ENCODE data around the gene BACE1.

DNA sequence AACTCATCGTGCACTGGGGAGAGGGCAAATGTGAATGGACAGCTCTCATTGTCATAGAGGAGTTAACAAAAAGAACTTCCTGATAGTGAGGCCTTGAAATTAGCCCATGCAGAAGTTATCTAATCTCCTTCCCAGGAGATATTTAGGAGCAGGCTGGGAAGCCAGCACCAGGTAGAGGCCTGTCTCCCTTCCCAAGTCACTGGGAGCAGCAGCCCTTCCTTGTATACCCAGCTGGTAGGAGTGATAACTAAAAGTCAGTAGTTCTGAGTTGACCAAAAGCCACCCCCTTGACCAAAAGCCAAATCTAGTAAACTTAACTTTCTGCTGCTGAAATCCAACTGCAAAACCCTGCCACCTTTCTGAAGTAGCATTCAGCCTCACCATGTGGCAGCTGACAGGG lies 26.3 kb downstream of the BACE1 start:
- TF ChIP-seq EZH2 (IDR thresholded peaks at IDR 0.05) (no peak), POLR2AphosphoS5 (IDR thresholded peaks at IDR 0.05; ENCODE audit: borderline replicate concordance, low read depth, low read length) (no peak)
